IPS-18a (cell line): ENCODE data around the gene HDLBP.
"Not testable (repeated sequence)": the region's sequence is repeated elsewhere in the genome, so short reads cannot be mapped to it uniquely, and the experiment has no call there.

Experiments
- H3K27ac ChIP-seq: one replicate; pipeline ENCODE4 v1.5.1; 2013; ENCODE audit warnings: low read length
- H3K27me3 ChIP-seq: one replicate; pipeline ENCODE4 v1.6.1; 2013; ENCODE audit warnings: mild to moderate bottlenecking, low read length; ENCODE audit not compliant: control insufficient read depth, insufficient read depth
- H3K36me3 ChIP-seq: one replicate; pipeline ENCODE4 v1.6.1; 2013; ENCODE audit warnings: low read depth, low read length; ENCODE audit not compliant: control insufficient read depth
- H3K4me1 ChIP-seq: one replicate; pipeline ENCODE4 v1.6.1; 2013; ENCODE audit warnings: low read depth, low read length; ENCODE audit not compliant: control insufficient read depth
- H3K4me3 ChIP-seq: one replicate; pipeline ENCODE4 v1.5.1; 2013; ENCODE audit warnings: low read length
- H3K9ac ChIP-seq: one replicate; pipeline ENCODE4 v1.6.1; 2013; ENCODE audit warnings: mild to moderate bottlenecking, low read length, moderate library complexity
- H3K9me3 ChIP-seq: one replicate; pipeline ENCODE4 v1.6.1; 2013; ENCODE audit warnings: low read depth, low read length; ENCODE audit not compliant: control insufficient read depth

The HDLBP gene

GRCh38 chr2:241200822-241201395 is 114.6 kb downstream of the HDLBP start:
- no peak overlapping the region for H3K9ac ChIP-seq
- no peaks in the 10 kb centered on the region for H3K4me1 ChIP-seq
- H3K27ac ChIP-seq, result no peak overlapping the region
- H3K4me3 ChIP-seq, result no peak overlapping the region
- no peaks in the 10 kb centered on the region for H3K27me3 ChIP-seq
- no peaks in the 10 kb centered on the region for H3K36me3 ChIP-seq
- no peaks in the 10 kb centered on the region for H3K9me3 ChIP-seq

- no peak overlapping the region for H3K4me3 ChIP-seq
- no peaks in the 10 kb centered on the region for H3K9me3 ChIP-seq
- H3K27ac ChIP-seq, result no peak overlapping the region
- H3K9ac ChIP-seq, result no peak overlapping the region
- H3K27me3 ChIP-seq, result no peaks in the 10 kb centered on the region
- H3K4me1 ChIP-seq, result no peaks in the 10 kb centered on the region
- H3K36me3 ChIP-seq, result no peaks in the 10 kb centered on the region
Measured at GRCh38 chr2:241199897-241200821, 115.3 kb downstream of the HDLBP start.

GRCh38 chr2:241199286-241199685 is 116.2 kb downstream of the HDLBP start:
- no peak overlapping the region for H3K27ac ChIP-seq
- no peak overlapping the region for H3K4me3 ChIP-seq
- no peaks in the 10 kb centered on the region for H3K27me3 ChIP-seq
- no peaks in the 10 kb centered on the region for H3K9me3 ChIP-seq
- H3K4me1 ChIP-seq, result no peaks in the 10 kb centered on the region
- H3K9ac ChIP-seq, result no peak overlapping the region
- H3K36me3 ChIP-seq, result no peaks in the 10 kb centered on the region

- no peaks in the 10 kb centered on the region for H3K27me3 ChIP-seq
Measured at GRCh38 chr2:241198381-241199279, 116.8 kb downstream of the HDLBP start.

GRCh38 chr2:241197947-241198346 is 117.5 kb downstream of the HDLBP start:
- Histone ChIP-seq H3K27me3 (no peaks in the 10 kb centered on the region), H3K27ac (no peak overlapping the region), H3K36me3 (no peaks in the 10 kb centered on the region), H3K4me3 (no peak overlapping the region), H3K9ac (no peak overlapping the region), H3K4me1 (no peaks in the 10 kb centered on the region), H3K9me3 (no peaks in the 10 kb centered on the region)

More at GRCh38 chr2:241198381-241199279, 116.8 kb downstream of the HDLBP start:
- H3K9ac ChIP-seq, result no peak overlapping the region
- H3K4me1 ChIP-seq, result no peaks in the 10 kb centered on the region
- H3K36me3 ChIP-seq, result no peaks in the 10 kb centered on the region
- no peaks in the 10 kb centered on the region for H3K9me3 ChIP-seq
- H3K27ac ChIP-seq, result no peak overlapping the region
- H3K4me3 ChIP-seq, result no peak overlapping the region

GRCh38 chr2:241197246-241197645 is 118.2 kb downstream of the HDLBP start:
- H3K9me3 ChIP-seq, H3K27ac ChIP-seq, H3K4me1 ChIP-seq, H3K9ac ChIP-seq, H3K4me3 ChIP-seq, H3K36me3 ChIP-seq, H3K27me3 ChIP-seq: not testable (repeated sequence)

- Histone ChIP-seq H3K4me1 (no peaks in the 10 kb centered on the region), H3K9me3 (no peaks in the 10 kb centered on the region), H3K27me3 (no peaks in the 10 kb centered on the region), H3K27ac (no peak overlapping the region), H3K9ac (no peak overlapping the region), H3K4me3 (no peak overlapping the region), H3K36me3 (no peaks in the 10 kb centered on the region)
Measured at GRCh38 chr2:241195506-241196130, 119.9 kb downstream of the HDLBP start.

GRCh38 chr2:241194811-241195210 is 120.7 kb downstream of the HDLBP start:
- no peak overlapping the region for H3K4me3 ChIP-seq
- H3K4me1 ChIP-seq, result no peaks in the 10 kb centered on the region
- H3K9ac ChIP-seq, result no peak overlapping the region
- H3K27ac ChIP-seq, result no peak overlapping the region
- H3K9me3 ChIP-seq, result no peaks in the 10 kb centered on the region
- H3K27me3 ChIP-seq, result no peaks in the 10 kb centered on the region
- no peaks in the 10 kb centered on the region for H3K36me3 ChIP-seq

- H3K9ac ChIP-seq, result no peak overlapping the region
- H3K4me1 ChIP-seq, result no peaks in the 10 kb centered on the region
- H3K4me3 ChIP-seq, result no peak overlapping the region
- H3K27me3 ChIP-seq, result no peaks in the 10 kb centered on the region
- no peaks in the 10 kb centered on the region for H3K36me3 ChIP-seq
- no peak overlapping the region for H3K27ac ChIP-seq
- no peaks in the 10 kb centered on the region for H3K9me3 ChIP-seq
Measured at GRCh38 chr2:241193271-241193670, 122.2 kb downstream of the HDLBP start.

GRCh38 chr2:241191081-241191480 is 124.4 kb downstream of the HDLBP start:
- Histone ChIP-seq H3K27ac (no peak overlapping the region), H3K9me3 (no peaks in the 10 kb centered on the region), H3K4me1 (no peaks in the 10 kb centered on the region), H3K4me3 (no peak overlapping the region), H3K27me3 (no peaks in the 10 kb centered on the region), H3K36me3 (no peaks in the 10 kb centered on the region), H3K9ac (no peak overlapping the region)
